SIG-M5 (cell line): Measurements from ENCODE around the gene WNK2.

Experiments used
- DNase-seq: peaks from one replicate; lab custom pipeline; 2025; lab: John Stamatoyannopoulos, UW

The WNK2 gene

DNA sequence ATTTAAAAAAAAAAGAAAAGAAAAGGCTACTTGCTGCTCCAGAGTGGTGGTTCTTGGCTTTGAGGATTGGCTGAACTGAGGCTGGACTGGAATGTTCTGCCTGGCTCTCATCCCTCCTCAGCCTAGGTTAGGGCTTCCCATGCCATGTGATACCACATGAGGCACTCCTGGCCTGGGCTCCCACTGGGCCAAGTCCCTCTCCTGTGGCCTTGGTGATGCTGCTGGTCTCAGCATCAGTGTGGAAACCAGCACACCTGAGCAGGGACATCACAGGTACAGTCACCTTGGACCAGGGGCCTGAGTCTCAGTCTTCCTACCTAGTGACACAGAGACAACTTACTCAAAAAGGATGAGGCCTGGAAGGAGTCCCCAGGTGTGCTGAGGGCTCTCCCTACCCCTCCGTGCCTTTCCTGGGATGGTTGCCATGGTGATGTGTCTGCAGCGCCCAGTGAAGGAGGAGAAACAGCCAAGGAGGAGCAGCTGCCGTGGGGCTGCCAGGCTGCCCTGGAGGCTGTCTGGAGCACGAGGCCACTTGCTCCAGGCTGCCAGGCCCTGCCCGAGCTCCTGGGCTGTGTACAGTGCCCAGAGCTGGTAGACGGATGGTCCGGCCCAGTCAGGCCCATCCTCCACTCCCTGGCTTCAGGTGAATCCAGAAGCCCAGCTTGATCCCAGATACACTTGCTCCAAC is 71.0 kb downstream of the WNK2 start:
- DNase-seq: no peak

DNA sequence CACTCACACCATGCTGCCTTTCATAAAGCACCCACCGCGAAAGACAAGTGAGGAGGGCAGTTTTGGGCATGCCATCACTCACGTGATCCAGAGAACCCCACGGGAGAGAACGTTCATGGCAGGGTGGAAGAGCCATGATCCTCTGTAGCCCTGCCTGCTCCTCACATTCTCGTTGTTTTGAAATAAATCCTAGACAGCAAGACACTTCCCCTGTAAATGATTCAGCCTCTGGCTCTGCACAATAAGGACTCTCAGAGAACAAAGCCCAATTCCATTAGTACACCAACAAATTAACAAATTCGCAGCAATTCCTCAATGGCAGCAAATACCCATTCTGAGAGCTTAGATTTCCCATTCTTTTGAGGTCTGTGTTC is 71.5 kb downstream of the WNK2 start:
- no peak for DNase-seq

DNA sequence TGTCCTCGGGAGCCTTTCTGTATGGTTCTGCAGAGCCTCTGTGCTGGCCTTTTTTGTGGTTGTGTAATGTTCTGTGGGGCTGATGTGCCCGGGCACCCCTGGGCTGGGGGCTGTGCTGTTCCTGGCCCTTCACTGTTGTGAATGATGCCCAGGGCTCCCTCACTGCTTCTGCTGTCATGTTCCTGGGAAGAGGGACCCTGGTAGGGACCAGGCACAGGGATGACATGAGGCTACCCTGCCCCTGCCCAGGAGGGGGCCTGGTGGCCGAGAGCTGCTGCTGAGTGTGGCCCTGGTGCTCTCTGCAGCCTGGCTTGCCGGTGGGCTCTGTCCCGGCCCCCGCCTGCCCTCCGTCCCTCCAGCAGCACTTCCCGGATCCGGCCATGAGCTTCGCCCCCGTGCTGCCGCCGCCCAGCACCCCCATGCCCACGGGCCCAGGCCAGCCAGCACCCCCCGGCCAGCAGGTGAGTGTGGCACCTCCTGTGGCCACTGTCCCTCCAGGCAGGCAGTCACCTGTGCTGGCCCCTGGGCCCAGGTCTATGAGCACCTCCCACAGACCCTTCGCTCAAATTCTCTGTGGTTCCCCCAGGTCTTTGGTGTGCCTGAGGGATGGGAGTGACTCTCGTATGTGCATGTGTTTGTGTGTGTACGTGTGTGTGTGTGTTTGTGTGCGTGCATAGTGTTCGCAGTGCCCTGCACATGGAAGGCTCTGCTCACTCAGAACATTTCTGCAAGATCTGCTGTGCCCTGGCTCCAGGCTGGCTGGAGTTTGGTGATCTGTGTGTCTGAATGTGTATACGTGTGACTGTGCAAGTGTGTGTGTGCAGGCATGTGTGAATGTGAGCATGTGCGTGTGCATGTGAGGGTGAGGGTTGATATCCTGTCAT is 72.3 kb downstream of the WNK2 start:
- no peak for DNase-seq

DNA sequence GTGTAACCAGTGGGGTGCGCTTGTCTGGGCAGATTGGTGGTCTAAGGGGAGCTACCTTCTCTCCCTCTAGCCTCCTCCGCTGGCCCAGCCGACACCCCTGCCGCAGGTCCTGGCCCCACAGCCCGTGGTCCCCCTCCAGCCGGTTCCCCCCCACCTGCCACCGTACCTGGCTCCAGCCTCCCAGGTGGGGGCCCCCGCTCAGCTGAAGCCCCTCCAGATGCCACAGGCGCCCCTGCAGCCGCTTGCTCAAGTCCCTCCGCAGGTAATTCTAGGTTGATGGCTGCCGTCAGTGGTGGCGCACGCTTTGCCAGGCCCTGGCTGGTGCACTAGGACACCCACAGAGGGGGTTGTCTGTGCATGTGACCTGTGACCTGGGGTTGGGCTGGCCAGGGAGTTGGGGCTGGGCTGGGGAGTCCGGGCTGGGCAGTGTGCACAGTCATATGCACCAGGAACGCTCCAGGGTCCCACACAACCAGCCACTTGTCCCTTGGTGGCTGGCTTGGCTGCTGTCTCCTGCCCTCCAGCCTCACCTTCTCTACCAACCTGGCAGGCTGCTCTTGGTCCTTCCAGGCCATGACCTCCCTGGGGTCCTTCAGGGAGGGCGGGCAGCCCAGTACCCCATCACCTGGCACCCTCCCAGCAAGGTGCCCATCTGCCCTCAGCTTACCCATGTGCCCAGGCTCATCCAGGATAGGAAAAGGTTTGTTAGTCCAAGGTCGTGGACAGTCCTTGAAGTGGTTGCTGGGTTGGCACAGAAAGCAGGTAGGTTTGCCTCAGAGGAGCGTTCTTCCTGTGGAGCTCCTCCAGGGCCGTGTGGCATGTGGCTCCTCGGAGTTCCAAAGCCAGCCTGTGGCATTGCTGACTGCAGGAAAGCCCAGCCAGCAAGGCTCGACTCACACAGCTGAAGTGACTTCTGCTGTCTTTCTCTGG is 73.2 kb downstream of the WNK2 start:
- DNase-seq: no peak

DNA sequence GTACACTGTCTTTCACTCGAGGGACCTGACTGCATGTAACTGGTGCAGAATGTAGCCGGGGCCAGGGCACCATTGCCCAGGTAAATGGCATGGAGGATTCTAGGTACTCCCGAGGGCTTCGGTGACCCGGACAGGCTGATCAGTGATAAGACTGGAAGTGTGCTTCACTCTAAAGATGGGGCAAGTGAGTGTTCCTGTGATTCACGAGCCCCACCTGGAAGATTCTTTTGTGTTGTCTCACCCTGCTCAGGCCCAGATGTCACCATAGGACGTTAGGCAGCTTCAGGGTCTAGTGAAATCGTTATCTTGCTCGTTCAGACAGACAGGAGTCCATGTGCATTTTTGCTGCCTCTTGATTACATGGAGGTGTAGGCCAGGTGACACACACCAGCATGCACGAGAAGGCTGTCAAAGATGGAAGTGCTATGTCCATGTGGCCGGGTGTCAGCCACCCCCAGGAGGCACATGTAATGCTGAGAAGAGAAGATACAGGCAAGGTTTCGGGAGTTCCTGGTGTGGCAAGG is 73.9 kb downstream of the WNK2 start:
- DNase-seq: no peak

DNA sequence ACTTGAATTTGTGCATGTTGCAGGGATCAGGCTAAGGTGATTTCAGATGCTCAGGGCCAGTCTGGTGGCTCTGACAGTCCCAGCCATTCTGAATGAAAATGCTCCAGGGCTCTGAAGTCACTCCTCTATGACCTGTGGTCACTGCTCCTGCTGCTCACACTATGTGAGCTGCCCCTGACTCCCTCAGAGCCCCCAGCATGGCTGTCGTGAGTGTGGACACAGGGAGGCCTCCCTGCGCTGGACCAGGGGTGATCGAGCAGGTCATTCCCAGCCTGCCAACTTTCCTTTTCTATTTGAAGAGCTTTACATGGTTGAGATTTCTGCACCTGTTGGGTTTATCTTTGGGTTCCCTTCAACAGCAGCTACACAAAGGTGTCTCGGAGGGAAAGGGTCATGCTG is 74.5 kb downstream of the WNK2 start:
- DNase-seq: no peak

DNA sequence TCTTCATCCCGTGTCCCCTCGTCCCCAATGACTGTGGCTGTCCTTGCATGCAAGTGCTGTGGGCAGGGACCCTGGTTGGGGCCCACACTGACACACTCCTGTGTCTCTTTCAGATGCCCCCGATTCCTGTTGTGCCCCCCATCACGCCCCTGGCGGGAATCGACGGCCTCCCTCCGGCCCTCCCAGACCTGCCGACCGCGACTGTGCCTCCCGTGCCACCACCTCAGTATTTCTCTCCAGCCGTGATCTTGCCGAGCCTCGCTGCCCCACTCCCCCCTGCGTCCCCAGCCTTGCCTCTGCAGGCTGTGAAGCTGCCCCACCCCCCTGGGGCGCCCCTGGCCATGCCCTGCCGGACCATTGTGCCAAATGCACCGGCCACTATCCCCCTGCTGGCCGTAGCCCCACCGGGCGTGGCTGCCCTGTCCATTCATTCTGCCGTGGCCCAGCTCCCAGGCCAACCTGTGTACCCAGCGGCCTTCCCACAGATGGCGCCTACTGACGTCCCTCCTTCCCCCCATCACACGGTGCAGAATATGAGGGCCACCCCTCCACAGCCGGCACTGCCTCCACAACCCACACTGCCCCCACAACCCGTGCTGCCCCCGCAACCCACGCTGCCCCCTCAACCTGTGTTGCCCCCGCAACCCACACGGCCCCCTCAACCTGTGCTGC is 75.0 kb downstream of the WNK2 start:
- no peak for DNase-seq

DNA sequence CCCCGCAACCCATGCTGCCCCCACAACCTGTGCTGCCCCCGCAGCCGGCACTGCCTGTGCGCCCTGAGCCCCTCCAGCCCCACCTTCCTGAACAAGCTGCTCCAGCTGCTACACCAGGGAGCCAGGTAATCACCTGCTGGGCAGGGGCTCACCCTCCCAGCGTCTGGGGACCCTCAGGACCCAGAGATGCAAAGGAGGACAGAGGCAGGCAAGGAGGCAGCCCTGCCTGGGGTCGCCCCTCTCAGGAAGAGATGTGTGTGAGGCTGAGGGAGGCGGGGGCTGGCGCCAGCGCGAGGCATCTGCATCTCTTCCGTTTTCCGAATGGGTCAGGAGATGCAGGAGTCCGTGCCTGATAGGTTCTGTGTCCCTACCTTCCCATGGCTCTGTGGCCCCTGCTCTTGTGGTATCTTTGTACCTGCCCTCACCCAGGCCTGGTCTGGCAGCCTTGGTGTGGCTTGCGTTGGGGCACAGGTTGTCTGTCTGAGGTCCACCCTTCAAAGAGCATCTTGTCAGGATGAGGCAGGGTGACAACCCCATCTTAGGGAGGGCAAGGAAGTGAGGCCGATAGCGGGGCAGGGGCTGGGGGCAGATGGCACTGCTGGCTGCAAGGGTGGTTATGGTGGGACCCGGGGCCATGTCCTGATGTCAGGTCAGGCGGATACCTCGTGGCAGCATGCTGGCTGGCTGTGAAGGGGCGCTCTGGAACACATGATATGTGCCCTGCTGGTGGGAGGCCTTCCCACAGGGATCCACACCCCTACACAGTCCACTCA is 75.7 kb downstream of the WNK2 start:
- DNase-seq: no peak

DNA sequence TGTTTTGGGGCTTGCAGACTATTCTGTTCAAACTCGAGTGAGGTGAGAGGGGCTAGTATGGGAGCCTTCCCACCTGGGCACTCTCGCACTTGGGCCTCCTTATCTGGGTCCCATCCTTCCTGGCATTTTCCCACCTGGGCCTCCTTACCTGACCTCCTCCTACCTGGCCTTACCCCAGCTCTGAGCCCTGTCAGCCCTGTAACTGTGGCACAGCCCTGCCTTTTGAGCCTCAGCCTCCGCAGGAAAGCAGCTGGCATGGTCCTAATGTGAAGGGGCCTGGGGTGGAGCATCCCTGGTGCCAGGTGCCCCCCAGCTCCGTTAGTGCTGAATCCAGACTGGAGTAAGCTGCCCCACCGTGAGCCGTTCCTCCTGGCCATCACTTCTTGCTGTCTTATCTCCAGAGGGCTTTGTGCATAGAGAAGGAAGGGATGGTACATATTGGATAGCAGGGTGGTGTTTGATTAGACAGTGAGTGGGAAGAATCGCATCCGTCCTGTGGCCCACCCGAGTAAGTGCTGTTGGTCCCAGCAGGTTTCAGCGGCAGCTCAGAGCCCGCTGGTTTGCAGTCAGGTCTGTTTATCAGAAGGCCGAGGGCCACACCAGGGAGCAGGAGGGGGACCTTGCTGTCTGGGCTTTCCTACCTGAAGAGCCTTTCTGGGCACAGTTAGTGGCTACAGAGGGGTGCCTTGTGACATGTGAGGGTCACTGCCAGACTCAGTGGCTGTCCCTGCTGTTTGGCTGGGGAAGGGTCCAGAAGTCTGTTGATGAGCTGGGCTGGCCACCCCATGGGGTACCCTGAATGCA is 76.5 kb downstream of the WNK2 start:
- DNase-seq: no peak

DNA sequence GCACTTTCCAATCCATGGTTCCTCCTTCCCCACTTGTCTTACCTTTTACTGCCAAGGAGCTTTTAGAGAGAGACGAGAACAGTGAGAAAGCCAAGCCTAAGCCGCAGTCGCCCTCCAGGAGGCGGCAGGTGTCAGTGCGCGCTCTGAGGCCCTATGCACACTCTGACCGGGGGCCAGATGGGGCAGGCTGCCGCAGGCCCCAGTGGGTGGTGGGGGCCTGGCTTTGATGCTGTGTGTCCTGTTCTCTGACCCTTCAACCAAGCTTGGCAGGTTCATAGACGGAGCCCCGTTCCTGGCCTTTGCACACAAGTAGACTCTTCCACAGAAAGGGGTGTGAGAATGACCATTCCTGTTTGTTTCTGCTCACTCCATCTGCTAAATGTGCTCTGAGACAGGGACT is 77.3 kb downstream of the WNK2 start:
- DNase-seq: no peak

DNA sequence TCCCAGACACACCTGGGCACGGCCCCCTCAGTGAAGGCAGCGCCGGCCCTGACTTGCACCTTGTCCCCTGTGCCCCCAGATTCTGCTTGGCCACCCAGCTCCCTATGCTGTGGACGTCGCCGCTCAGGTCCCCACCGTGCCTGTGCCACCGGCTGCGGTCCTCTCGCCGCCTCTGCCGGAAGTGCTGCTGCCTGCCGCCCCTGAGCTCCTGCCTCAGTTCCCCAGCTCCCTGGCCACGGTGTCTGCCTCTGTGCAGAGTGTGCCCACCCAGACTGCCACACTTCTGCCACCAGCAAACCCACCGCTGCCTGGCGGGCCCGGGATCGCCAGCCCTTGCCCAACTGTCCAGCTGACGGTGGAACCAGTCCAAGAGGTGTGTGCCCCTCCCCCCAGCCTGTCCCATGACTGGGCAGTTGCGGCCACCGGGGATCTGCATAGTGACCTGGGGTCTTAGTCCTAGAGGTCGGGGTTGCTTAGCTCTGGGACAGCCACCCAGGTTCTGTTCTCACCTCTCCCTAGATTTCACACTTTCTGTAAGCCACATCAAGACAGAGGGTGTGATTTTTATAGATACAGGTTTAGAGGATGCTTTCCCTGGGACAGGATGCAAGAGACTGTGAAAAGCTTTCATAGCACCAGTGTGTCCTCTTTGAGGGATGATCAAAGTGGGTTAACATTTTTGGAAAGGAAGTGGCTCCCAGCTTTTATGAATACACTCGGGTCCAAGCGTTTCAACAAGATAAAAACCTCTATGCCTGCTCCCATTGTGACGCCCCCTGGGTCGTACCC is 78.0 kb downstream of the WNK2 start:
- no peak for DNase-seq

DNA sequence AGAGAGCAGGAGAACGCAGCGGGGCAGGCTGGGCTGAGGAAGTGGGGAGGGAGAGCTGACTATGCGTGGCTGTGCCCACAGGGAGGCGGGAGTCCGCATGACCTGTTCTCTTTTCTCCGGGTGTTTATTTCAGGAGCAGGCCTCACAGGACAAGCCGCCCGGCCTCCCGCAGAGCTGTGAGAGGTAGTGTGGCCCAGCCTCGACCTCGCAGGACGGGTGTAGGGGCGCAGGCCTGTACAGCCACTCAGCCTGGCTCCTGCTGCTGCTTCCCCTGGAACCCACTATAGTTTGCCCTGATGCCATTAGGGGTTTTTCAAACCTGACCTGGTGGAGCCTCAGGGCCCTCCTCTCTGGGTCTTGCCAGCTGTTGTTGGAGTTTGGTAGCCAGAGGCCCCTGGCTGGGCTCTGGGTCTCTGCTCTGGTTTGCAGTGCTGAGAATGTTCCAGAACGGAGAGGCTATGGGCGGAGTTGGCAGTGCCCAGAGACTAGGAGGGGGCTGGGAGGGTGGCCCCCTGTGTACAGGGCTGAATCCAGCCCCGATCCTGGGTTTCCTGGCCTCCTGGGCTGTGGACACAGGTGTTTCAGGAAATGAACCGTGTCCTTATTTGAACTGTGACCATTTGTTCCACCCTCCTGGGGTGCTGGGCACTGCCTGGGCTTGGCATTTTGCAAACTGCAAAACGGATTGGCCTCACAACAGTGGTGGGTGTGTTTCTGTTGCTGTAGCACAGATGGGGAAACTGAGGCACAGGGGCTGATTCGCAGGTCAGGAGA is 78.8 kb downstream of the WNK2 start:
- no peak for DNase-seq

DNA sequence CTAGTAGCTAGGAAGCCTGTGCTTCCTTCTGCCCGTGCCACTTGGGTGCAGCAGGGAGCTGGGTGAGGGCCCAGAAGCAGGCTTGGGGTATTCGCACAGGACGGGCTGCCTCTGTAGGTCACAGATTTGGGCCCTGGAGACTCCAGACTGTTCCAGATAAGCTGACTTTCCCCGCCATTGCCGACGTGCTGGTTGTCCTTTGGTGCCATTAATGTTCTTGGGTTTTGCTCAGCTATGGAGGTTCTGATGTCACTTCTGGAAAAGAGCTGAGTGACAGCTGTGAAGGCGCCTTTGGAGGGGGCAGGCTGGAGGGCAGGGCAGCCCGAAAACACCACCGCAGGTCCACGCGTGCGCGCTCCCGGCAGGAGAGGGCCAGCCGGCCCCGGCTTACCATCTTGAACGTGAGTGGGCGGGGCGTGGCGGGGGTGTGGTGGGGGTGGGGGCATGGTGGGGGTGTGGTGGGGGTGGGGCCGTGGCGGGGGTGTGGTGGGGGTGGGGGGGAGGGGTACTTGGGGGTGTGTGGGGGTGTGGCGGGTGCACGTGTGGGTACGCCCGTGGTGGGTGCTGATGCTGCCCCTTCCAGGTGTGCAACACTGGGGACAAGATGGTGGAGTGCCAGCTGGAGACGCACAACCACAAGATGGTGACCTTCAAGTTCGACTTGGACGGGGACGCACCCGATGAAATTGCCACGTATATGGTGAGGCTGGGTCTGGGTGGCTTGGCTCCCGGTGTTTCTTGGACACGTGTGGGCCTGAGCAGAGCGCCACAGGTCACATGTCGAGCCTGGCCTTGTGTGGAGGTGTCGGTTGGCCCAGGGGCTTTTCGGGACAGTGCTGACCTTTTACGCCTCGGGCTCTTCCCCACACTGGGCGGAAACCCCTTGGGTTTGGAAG is 79.6 kb downstream of the WNK2 start:
- no peak for DNase-seq

DNA sequence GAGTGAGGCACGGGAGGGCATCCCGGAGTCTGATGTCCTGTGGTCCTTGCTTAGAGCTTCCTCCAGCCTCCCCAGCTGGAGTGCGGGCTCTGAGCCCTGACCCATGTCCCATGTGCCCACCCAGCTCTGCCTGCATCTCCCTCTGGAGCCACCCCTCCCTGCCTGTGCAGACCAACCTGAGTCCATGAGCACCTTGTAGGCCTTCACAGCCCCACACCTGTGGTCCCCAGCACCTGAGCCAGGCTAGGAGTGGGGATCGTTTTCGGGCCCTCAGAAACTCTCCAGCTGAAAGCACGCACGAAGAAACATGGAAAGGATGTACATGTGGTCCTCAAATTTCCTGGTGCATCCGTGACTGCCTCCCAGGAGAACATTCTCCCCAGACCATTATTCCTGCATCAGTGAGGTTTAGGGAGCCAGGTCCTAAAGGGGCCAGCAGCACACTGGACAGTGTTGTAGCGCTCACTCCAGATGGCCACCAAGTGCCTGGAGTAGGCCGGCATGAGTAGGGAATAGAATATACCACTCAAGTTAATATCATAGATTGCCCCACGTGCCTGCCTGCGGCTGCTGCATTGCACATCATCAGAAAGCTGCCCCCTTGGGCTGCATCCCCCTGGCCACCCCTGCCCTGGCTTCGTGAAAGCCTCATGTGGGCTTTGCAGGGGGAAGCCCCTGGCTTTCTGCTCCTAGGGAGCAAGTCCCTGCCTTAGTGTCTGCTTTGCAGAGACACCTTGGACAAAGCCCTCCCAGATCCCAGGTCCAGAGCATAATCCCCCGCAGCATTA is 80.6 kb downstream of the WNK2 start:
- no peak for DNase-seq

DNA sequence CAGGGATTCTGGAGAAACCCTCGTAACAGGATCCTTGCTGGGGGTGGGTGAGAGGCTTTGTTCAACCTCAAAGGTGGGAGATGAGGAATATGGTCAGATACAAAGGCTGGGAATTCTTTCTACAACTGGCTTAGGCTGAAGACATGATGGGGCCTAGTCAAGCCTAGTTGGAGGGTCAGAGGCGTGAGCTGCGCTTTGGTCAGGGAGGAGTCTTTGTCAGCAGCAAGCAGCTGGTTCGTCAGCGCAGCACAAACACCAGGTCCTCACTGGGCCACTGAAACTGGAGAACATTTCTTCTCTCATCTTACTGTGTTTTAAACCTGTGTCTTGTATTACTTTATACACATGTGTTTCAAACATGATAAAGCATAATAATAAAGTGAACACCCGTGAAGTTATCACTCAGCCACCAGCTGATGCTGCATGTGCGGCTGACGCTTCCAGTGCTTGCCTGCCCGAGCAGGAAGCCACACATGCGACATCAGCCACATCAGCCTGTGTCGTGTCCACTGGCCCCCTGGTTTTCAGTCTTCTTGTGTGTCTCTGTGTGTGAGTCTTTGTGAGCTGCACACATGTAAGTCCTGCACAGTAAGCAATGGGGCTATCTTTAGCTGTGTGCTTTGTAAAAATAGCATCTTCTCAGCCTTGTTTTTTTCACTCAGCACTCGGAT is 81.5 kb downstream of the WNK2 start:
- DNase-seq: no peak

DNA sequence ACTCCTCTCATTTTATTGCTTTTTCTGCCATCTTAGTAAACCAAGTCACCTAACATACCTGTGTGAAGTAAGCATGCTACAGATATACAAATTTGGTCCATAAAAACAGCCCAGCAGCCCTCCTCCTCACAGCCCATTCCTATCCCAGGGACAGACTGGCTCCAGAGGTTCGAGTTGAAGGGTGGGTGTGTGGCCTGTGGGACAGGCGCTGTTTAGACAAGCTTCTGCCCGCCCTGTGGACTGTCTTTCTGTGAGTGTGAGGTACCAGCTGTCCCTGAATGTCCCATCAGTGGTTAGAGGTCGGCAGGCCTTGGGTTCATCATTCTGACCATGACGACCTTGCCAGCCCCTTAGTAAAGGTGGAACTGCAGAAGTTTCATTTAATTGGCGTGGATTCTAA is 82.0 kb downstream of the WNK2 start:
- no peak for DNase-seq
